NB4 (cell line): ENCODE measurements around the gene BRINP2.

ENCODE experiments used
- DNase-seq: peaks from one replicate; pipeline ENCODE4 v3.0.0; 2010; ENCODE audit warnings: low read depth
- H3K4me3 ChIP-seq: one replicate; pipeline ENCODE4 v1.5.1; 2011; ENCODE audit warnings: mild to moderate bottlenecking, low read depth, low read length, moderate library complexity
- MYC ChIP-seq: IDR thresholded peaks from 2 replicates; pipeline ENCODE4 v1.6.1; 2011; ENCODE audit warnings: low read depth, low read length
- POLR2A ChIP-seq: IDR thresholded peaks from 2 replicates; pipeline ENCODE4 v1.6.1; 2011; ENCODE audit warnings: mild to moderate bottlenecking; ENCODE audit not compliant: insufficient read length; ENCODE audit errors: extremely low read depth
- TF ChIP-seq, protein P1 (sequence below): IDR thresholded peaks from one replicate; pipeline ENCODE4 v1.5.1; 2012; ENCODE audit warnings: low read depth, low read length
- TF ChIP-seq, protein P2 (sequence below): IDR thresholded peaks from 2 replicates; pipeline ENCODE4 v1.6.1; 2011; ENCODE audit warnings: low read depth, low read length

The BRINP2 gene

DNA sequence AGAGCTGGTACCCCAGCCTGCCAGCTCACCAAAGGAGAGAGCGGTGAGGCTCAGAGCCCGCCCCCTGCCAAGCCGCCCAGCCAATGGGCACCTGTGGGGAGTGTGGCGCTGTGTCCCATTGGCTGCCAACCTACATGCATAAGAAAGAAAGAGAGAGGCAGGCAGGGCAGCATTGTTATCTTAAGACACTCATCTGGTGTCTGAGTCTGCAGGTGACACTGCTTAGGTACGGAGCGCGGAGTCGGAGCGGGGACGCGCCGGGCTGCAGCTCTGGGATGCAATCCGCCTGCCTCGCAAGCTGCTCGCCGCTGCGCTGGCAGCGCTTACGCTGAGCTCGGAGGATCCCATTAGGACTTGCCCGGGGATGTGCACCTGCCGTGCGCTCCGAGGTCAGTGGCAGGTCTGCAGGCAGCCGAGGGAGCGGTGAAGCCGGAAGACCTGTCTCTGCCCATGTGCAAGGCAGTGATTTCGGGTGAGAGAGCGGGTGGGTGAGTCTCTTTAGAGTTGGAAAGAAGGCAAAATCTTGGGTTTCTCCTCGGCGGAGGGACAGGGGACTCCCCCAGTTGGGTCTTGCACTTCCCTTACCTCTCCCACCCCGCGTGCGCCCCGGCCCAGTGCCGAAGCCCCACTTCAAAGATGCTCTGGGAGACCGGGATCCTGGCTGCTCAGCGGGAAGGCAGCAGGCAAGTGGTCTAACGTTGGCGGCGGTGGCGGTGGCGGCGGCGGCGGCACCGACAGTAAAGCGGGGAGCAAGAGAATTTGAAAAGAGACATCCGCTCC lies at the start of gene BRINP2:
Gene BRINP2 (plus strand): TSS at position 203 of the 780 bp plus-strand sequence. CDS start 58,919 bp downstream, outside the sequence.
- no peak for TF ChIP-seq POLR2A
- TF ChIP-seq, protein P1, sequence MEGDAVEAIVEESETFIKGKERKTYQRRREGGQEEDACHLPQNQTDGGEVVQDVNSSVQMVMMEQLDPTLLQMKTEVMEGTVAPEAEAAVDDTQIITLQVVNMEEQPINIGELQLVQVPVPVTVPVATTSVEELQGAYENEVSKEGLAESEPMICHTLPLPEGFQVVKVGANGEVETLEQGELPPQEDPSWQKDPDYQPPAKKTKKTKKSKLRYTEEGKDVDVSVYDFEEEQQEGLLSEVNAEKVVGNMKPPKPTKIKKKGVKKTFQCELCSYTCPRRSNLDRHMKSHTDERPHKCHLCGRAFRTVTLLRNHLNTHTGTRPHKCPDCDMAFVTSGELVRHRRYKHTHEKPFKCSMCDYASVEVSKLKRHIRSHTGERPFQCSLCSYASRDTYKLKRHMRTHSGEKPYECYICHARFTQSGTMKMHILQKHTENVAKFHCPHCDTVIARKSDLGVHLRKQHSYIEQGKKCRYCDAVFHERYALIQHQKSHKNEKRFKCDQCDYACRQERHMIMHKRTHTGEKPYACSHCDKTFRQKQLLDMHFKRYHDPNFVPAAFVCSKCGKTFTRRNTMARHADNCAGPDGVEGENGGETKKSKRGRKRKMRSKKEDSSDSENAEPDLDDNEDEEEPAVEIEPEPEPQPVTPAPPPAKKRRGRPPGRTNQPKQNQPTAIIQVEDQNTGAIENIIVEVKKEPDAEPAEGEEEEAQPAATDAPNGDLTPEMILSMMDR: no peak
- TF ChIP-seq MYC: no peak
- TF ChIP-seq, protein P2, sequence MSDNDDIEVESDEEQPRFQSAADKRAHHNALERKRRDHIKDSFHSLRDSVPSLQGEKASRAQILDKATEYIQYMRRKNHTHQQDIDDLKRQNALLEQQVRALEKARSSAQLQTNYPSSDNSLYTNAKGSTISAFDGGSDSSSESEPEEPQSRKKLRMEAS: no peak
- DNase-seq: no peak
- H3K4me3 ChIP-seq: no peak within 1 kb of the TSS

GRCh38 chr1:177122461-177123251 lies 48.1 kb upstream of the BRINP2 start:
- no peak overlapping the region for H3K4me3 ChIP-seq
- TF ChIP-seq, protein P2: no peak
- TF ChIP-seq, protein P1: no peak
- TF ChIP-seq POLR2A (no peak), MYC (no peak)
- no peak for DNase-seq

GRCh38 chr1:177124577-177125278 lies 46.0 kb upstream of the BRINP2 start:
- DNase-seq: no peak
- H3K4me3 ChIP-seq: no peak overlapping the region
- TF ChIP-seq, protein P2: no peak
- TF ChIP-seq MYC (no peak), POLR2A (no peak)
- TF ChIP-seq, protein P1: no peak

- DNase-seq: no peak
- TF ChIP-seq MYC (no peak), POLR2A (no peak)
- TF ChIP-seq, protein P2: no peak
- TF ChIP-seq, protein P1: no peak
- no peak overlapping the region for H3K4me3 ChIP-seq
These were observed 44.5 kb upstream of the BRINP2 start for GRCh38 chr1:177126267-177126666.

DNA sequence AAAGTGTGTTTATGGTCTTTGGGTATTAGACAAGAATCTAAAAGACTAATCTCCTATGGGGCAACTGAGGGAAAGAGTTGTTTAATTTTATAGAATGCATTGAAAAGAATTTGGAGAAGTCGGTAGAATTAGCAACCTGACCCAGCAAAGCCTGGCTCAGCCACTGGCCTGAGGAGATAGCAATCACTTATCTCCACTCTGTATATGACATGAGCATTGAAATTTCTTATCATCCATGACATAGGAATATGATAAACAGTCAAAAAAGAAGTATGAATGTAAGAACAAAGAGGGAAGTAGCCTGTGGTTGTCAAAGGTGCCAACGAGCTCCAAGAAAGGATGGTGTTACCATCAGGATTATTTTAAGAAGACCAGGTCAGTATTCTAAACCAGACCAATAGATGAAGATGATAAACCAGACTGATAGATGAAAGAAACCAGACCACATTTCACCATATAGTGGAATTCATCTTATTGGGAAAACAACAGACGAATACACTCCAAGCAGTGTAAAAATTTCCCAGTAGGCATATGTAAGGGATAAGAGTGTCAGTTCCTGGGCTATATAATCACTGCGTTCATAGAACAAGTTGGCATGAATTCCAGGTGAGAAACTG lies 42.0 kb upstream of the BRINP2 start:
- H3K4me3 ChIP-seq: no peak overlapping the region
- no peak for DNase-seq
- TF ChIP-seq MYC: no peak
- TF ChIP-seq POLR2A: no peak
- TF ChIP-seq, protein P2: no peak
- TF ChIP-seq, protein P1: no peak
